DND-41 (cell line): ENCODE measurements around the gene GPC3.

Experiments used
- ATAC-seq: fragments of 200-7000 bp; cut with Tn5 transposase; 3 replicates; pipeline ENCODE4 v1.9.1; 2021; ENCODE audit warnings: low read depth; ENCODE audit not compliant: insufficient read depth
- DNase-seq: peaks from one replicate; pipeline ENCODE4 v3.0.0-alpha.2; 2020
- H2AFZ ChIP-seq: 2 replicates; pipeline ENCODE4 v1.6.0; 2012; ENCODE audit warnings: low read depth, low read length
- H3K27ac ChIP-seq: 2 replicates; pipeline ENCODE4 v1.5.1; 2012; ENCODE audit warnings: low read length, inconsistent platforms
- H3K27me3 ChIP-seq: fragments of 200-600 bp; sonication (generic); 2 replicates; pipeline ENCODE4 v1.6.0; 2012; ENCODE audit warnings: low read length, mild to moderate bottlenecking, inconsistent platforms; ENCODE audit not compliant: insufficient read depth, poor library complexity
- H3K36me3 ChIP-seq: 2 replicates; pipeline ENCODE4 v1.5.1; 2012; ENCODE audit warnings: low read length, inconsistent platforms; ENCODE audit not compliant: insufficient read depth
- H3K4me1 ChIP-seq: 2 replicates; pipeline ENCODE4 v1.5.1; 2012; ENCODE audit warnings: mild to moderate bottlenecking, low read length; ENCODE audit not compliant: insufficient read depth
- H3K4me2 ChIP-seq: 2 replicates; pipeline ENCODE4 v1.6.0; 2012; ENCODE audit warnings: mild to moderate bottlenecking, moderate library complexity, low read length, inconsistent platforms; ENCODE audit not compliant: insufficient read depth
- H3K4me3 ChIP-seq, 2 experiments: fragments of 200-600 bp in 1 of 2; shearing (Covaris generic) in 1 of 2; 2 replicates each; pipeline ENCODE4 v1.5.1; 2012 to 2016; ENCODE audit warnings: inconsistent platforms in 2 of 2, low read length in 2 of 2, mild to moderate bottlenecking in 2 of 2, low read depth in 1 of 2, moderate library complexity in 1 of 2
- H3K79me2 ChIP-seq: 2 replicates; pipeline ENCODE4 v1.6.0; 2012; ENCODE audit warnings: low read length, inconsistent platforms; ENCODE audit not compliant: insufficient read depth
- H3K9ac ChIP-seq: 2 replicates; pipeline ENCODE4 v1.6.0; 2012; ENCODE audit warnings: low read depth, mild to moderate bottlenecking, inconsistent platforms, low read length, moderate library complexity
- H3K9me3 ChIP-seq: 2 replicates; pipeline ENCODE4 v1.5.1; 2012; ENCODE audit warnings: low read length, moderate library complexity, mild to moderate bottlenecking, inconsistent platforms; ENCODE audit not compliant: insufficient read depth, severe bottlenecking
- H4K20me1 ChIP-seq: 2 replicates; pipeline ENCODE4 v1.6.0; 2012; ENCODE audit warnings: low read length; ENCODE audit not compliant: insufficient read depth
- EZH2 ChIP-seq: IDR thresholded peaks from 3 replicates; pipeline ENCODE4 v1.6.1; 2012; ENCODE audit warnings: borderline replicate concordance, low read depth, mild to moderate bottlenecking, moderate library complexity, low read length, inconsistent platforms; ENCODE audit not compliant: severe bottlenecking
- TF ChIP-seq, protein P1 (sequence below): IDR thresholded peaks from 2 replicates; pipeline ENCODE4 v1.5.1; 2012; ENCODE audit warnings: borderline replicate concordance, low read length, moderate library complexity, mild to moderate bottlenecking; ENCODE audit not compliant: poor library complexity, severe bottlenecking; ENCODE audit errors: extremely low read depth

GPC3 gene

DNA sequence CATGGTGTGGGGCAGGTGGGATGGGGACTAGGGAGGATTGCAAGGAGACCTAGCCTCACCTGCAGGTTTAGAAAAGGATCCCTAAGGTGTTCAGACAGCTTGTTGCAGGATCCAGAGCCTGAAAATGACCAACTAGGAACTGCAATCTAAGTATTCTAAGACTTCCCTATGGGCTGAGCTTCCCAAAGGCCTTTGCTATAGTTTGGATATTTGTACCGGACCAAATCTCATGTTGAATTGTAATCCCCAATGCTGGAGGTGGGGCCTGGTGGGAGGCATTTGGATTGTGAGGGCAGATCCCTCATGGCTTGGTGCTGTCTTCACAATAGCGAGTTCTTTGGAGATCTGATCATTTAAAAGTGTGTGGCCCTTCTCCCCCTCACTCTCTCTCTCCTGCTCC is 52.1 kb downstream of the GPC3 start:
- Histone ChIP-seq H3K4me2 (no peak overlapping the region), H2AFZ (no peak overlapping the region), H3K36me3 (no peaks in the 10 kb centered on the region), H3K4me1 (no peaks in the 10 kb centered on the region), H3K9ac (no peak overlapping the region), H3K79me2 (no peaks in the 10 kb centered on the region), H4K20me1 (no peaks in the 10 kb centered on the region), H3K27ac (no peak overlapping the region), H3K4me3 (no peak overlapping the region), H3K27me3 (no peaks in the 10 kb centered on the region), H3K9me3 (no peaks in the 10 kb centered on the region)
- no peak for DNase-seq
- TF ChIP-seq, protein P1, sequence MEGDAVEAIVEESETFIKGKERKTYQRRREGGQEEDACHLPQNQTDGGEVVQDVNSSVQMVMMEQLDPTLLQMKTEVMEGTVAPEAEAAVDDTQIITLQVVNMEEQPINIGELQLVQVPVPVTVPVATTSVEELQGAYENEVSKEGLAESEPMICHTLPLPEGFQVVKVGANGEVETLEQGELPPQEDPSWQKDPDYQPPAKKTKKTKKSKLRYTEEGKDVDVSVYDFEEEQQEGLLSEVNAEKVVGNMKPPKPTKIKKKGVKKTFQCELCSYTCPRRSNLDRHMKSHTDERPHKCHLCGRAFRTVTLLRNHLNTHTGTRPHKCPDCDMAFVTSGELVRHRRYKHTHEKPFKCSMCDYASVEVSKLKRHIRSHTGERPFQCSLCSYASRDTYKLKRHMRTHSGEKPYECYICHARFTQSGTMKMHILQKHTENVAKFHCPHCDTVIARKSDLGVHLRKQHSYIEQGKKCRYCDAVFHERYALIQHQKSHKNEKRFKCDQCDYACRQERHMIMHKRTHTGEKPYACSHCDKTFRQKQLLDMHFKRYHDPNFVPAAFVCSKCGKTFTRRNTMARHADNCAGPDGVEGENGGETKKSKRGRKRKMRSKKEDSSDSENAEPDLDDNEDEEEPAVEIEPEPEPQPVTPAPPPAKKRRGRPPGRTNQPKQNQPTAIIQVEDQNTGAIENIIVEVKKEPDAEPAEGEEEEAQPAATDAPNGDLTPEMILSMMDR: no peak
- TF ChIP-seq EZH2: no peak
- ATAC-seq: no peak

DNA sequence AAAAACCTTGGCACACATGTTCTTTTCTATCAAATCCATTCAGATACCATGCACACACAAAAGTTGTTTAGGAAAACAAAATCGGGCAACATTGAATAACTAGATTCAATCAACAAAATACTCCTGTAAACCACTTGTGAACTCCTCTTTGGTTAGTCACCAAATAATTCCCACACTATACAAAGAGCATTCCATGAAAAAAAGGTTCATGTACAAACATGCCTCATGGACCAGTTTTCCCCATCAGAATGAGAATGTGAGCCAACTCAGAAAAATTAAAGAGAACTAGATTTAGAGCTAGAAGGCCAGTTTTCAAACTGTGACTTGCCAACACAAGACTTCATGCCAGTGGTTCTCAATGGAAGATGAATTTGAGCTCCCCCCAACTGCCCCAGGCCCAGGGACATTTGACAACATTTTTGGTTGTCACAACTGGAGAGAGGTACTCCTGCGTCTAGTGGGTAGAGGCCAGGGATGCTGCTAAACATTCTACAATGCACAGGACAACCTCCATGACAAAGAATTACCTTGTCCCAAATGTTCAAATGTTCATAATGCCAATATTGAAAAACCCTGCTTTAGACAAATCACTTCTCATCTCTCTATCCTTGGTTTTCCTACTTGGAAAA is 55.4 kb downstream of the GPC3 start:
- Histone ChIP-seq H3K9ac (no peak overlapping the region), H3K4me3 (no peak overlapping the region), H3K79me2 (no peaks in the 10 kb centered on the region), H3K4me1 (no peaks in the 10 kb centered on the region), H2AFZ (no peak overlapping the region), H3K4me2 (no peak overlapping the region), H3K36me3 (no peaks in the 10 kb centered on the region), H3K27ac (no peak overlapping the region), H3K9me3 (no peaks in the 10 kb centered on the region), H4K20me1 (no peaks in the 10 kb centered on the region), H3K27me3 (no peaks in the 10 kb centered on the region)
- no peak for TF ChIP-seq EZH2
- TF ChIP-seq, protein P1: no peak
- DNase-seq (no peak), ATAC-seq (no peak)

DNA sequence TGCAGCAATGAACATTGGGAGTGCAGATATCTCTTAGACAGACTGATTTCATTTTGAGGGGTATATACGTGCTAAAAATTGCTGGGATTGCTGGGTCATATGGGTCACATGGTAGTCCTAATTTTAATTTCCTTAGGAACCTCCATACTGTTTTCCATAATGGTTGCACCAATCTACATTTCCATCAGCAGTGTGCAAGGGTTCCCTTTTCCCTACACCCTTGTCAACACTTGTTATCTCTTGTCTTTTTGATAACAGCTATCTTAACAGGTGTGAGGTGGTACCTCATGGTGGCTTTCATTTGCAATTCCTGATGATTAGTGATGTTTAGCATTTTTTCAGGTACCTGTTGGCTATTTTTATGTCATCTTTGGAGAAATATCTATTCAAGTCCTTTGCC is 57.0 kb downstream of the GPC3 start:
- Histone ChIP-seq H3K4me1 (peaks cover 13% of the 10 kb centered on the region), H3K27me3 (no peaks in the 10 kb centered on the region), H3K9me3 (no peaks in the 10 kb centered on the region)

More for the DNA sequence above, 57.0 kb downstream of the GPC3 start:
- Histone ChIP-seq H3K79me2 (no peaks in the 10 kb centered on the region), H3K4me3 (no peak overlapping the region), H3K27ac (no peak overlapping the region), H2AFZ (no peak overlapping the region), H3K36me3 (no peaks in the 10 kb centered on the region), H4K20me1 (no peaks in the 10 kb centered on the region), H3K9ac (no peak overlapping the region), H3K4me2 (no peak overlapping the region)
- ATAC-seq (no peak), DNase-seq (no peak)
- TF ChIP-seq, protein P1: no peak
- TF ChIP-seq EZH2: no peak
